OCI-LY7 (cell line): ENCODE results near the gene DENND1A. TPM values are rescaled to one million over a fixed set of nuclear protein-coding genes. Genes with fewer than 3 reads are reported as not detected.

ENCODE experiments used
- BruUV-seq: library from RNA; stranded (reverse); fragments of 400-500 nt; replicated peaks from 2 replicates; lab custom pipeline; 2021; lab: Mats Ljungman, UMichigan
- CTCF ChIA-PET: fragments of 300-600 bp; sonication (Branson Sonifier 250); formaldehyde crosslinking; loops from one replicate; lab custom pipeline; 2022; ENCODE audit warnings: antibody characterized with exemption; ENCODE audit not compliant: unreplicated experiment; lab: Charles Lee
- POLR2A ChIA-PET: fragments of 300-600 bp; sonication (Branson Sonifier 250); formaldehyde crosslinking; loops from one replicate; lab custom pipeline; 2022; ENCODE audit warnings: antibody characterized with exemption; lab: Charles Lee
- DNase-seq: peaks from one replicate; pipeline ENCODE4 v3.0.0-alpha.2; 2015; ENCODE audit warnings: low spot score
- H2AFZ ChIP-seq: fragments of 200-600 bp; sonication (generic), shearing (Covaris generic); 2 replicates; pipeline ENCODE4 v1.6.1; 2014; ENCODE audit warnings: mild to moderate bottlenecking, antibody characterized with exemption, low read length, moderate library complexity
- H3K27ac ChIP-seq: fragments of 200-600 bp; sonication (generic); 2 replicates; pipeline ENCODE4 v1.5.1; 2014; ENCODE audit warnings: mixed run types, low read depth, mild to moderate bottlenecking, moderate library complexity, low read length, inconsistent platforms; ENCODE audit not compliant: poor library complexity, severe bottlenecking
- H3K36me3 ChIP-seq: fragments of 200-600 bp; sonication (generic); 2 replicates; pipeline ENCODE4 v1.6.1; 2014; ENCODE audit warnings: mild to moderate bottlenecking, antibody characterized with exemption, low read length, moderate library complexity, mixed read lengths; ENCODE audit not compliant: insufficient read depth
- H3K4me1 ChIP-seq: fragments of 200-600 bp; sonication (generic); 2 replicates; pipeline ENCODE4 v1.5.1; 2014; ENCODE audit warnings: mild to moderate bottlenecking, low read length; ENCODE audit not compliant: insufficient read depth, poor library complexity, severe bottlenecking
- H3K4me2 ChIP-seq: fragments of 200-600 bp; sonication (generic); 2 replicates; pipeline ENCODE4 v1.6.1; 2014; ENCODE audit warnings: mild to moderate bottlenecking, low read length
- H3K4me3 ChIP-seq: fragments of 200-600 bp; sonication (generic); 2 replicates; pipeline ENCODE4 v1.5.1; 2014; ENCODE audit warnings: mild to moderate bottlenecking, low read depth, low read length; ENCODE audit not compliant: poor library complexity, severe bottlenecking
- H3K79me2 ChIP-seq: fragments of 200-600 bp; sonication (generic); 2 replicates; pipeline ENCODE4 v1.6.1; 2016; ENCODE audit warnings: low read depth, mild to moderate bottlenecking, low read length, moderate library complexity, mixed read lengths; ENCODE audit not compliant: insufficient read depth
- H3K9me2 ChIP-seq: fragments of 200-600 bp; sonication (generic); 2 replicates; pipeline ENCODE4 v1.6.1; 2016; ENCODE audit warnings: mild to moderate bottlenecking, low read length, mixed read lengths; ENCODE audit not compliant: insufficient read depth
- H3K9me3 ChIP-seq: fragments of 200-600 bp; sonication (generic); 2 replicates; pipeline ENCODE4 v1.6.1; 2014; ENCODE audit warnings: mild to moderate bottlenecking, mixed run types, low read length, mixed read lengths
- H4K20me1 ChIP-seq: fragments of 200-600 bp; sonication (generic); 2 replicates; pipeline ENCODE4 v1.6.1; 2014; ENCODE audit warnings: mild to moderate bottlenecking, antibody characterized with exemption, low read length, moderate library complexity, mixed read lengths; ENCODE audit not compliant: insufficient read depth
- CTCF ChIP-seq: fragments of 200-600 bp; sonication (generic); conservative IDR thresholded peaks from 2 replicates; pipeline ENCODE4 v1.5.1; 2014; ENCODE audit warnings: mild to moderate bottlenecking, antibody characterized with exemption, low read length, moderate library complexity, mixed read lengths
- EZH2phosphoT487 ChIP-seq: fragments of 200-600 bp; sonication (generic); IDR thresholded peaks from 2 replicates; pipeline ENCODE4 v1.6.1; 2018; ENCODE audit warnings: low read depth, borderline replicate concordance, mild to moderate bottlenecking, mixed run types, antibody characterized with exemption, low read length, moderate library complexity, mixed read lengths
- intact Hi-C: fragments of 100-400 bp; cut with micrococcal nuclease; formaldehyde crosslinking; loops from one replicate; pipeline ENCODE4 v1.10.0; 2022; ENCODE audit not compliant: unreplicated experiment
- total RNA-seq, 2 experiments: library from RNA; depleted of rRNA in 1 of 2; stranded (reverse); fragments of >200 nt in 1 of 2; shearing (Covaris generic) in 1 of 2; gene quantifications; 2 replicates each; pipeline ENCODE4 v1.2.3, GENCODE V29; 2014 to 2022

DENND1A gene
- total RNA-seq, 2 experiments from 2014 or later, result 17.9 to 36.3 TPM

- Histone ChIP-seq H3K36me3 (no peaks in the 10 kb centered on the region), H3K9me2 (no peaks in the 10 kb centered on the region), H3K4me2 (no peak overlapping the region), H3K4me3 (no peak overlapping the region), H2AFZ (no peak overlapping the region), H3K27ac (no peak overlapping the region), H3K9me3 (no peaks in the 10 kb centered on the region), H4K20me1 (no peaks in the 10 kb centered on the region), H3K4me1 (no peaks in the 10 kb centered on the region), H3K79me2 (no peaks in the 10 kb centered on the region)
- TF ChIP-seq EZH2phosphoT487 (no peak), CTCF (no peak)
- no TSS peak for BruUV-seq
- no peak for DNase-seq
- POLR2A ChIA-PET, result no interaction called here
- CTCF ChIA-PET, result no interaction called here
- intact Hi-C loops, result no loop called here
Measured at GRCh38 chr9:123798195-123798594, 131.7 kb downstream of the DENND1A start.

- TF ChIP-seq CTCF (no peak), EZH2phosphoT487 (no peak)
- Histone ChIP-seq H3K9me2 (no peaks in the 10 kb centered on the region), H3K27ac (no peak overlapping the region), H3K4me3 (no peak overlapping the region), H3K4me2 (no peak overlapping the region), H3K36me3 (no peaks in the 10 kb centered on the region), H3K79me2 (no peaks in the 10 kb centered on the region), H4K20me1 (no peaks in the 10 kb centered on the region), H3K9me3 (no peaks in the 10 kb centered on the region), H2AFZ (no peak overlapping the region), H3K4me1 (no peaks in the 10 kb centered on the region)
- DNase-seq, result no peak
- no TSS peak for BruUV-seq
- intact Hi-C loops, result no loop called here
- CTCF ChIA-PET, result no interaction called here
- POLR2A ChIA-PET, result interaction anchor here (0.5 to 1.4 kb wide), 7 partner anchors 8 to 321 kb away, joined by 3 to 5 read pairs (median 4); no protein-coding TSS in a partner anchor
Measured at GRCh38 chr9:123796618-123797484, 133.1 kb downstream of the DENND1A start.

GRCh38 chr9:123796094-123796493 is 133.8 kb downstream of the DENND1A start:
- Histone ChIP-seq H3K9me2 (no peaks in the 10 kb centered on the region), H3K27ac (no peak overlapping the region), H3K79me2 (no peaks in the 10 kb centered on the region), H3K4me1 (no peaks in the 10 kb centered on the region), H3K36me3 (no peaks in the 10 kb centered on the region), H3K9me3 (no peaks in the 10 kb centered on the region), H4K20me1 (no peaks in the 10 kb centered on the region), H3K4me2 (no peak overlapping the region), H3K4me3 (no peak overlapping the region), H2AFZ (no peak overlapping the region)
- ChIA-PET CTCF (no interaction called here), POLR2A (interaction anchor here (1.4 kb wide), 1 partner anchor 21 kb away, joined by 4 read pairs; no protein-coding TSS in a partner anchor)
- TF ChIP-seq CTCF (no peak), EZH2phosphoT487 (no peak)
- intact Hi-C loops, result no loop called here
- no TSS peak for BruUV-seq
- DNase-seq, result no peak
